WTC11 (cell line): ENCODE measurements around the gene ATF4. TPM values are rescaled to one million over a fixed set of nuclear protein-coding genes. Genes with fewer than 3 reads are reported as not detected.
A peak's percentile ranks its signal among the peaks of the same experiment; 100 is the strongest.

ENCODE experiments used
- CBFB ChIP-seq: sonication (generic); formaldehyde crosslinking; IDR thresholded peaks from 2 replicates; pipeline ENCODE4 v1.8.1; 2022; ENCODE audit warnings: mild to moderate bottlenecking, low read depth, missing genetic modification reagents
- ELF4 ChIP-seq: sonication (generic); formaldehyde crosslinking; IDR thresholded peaks from 2 replicates; pipeline ENCODE4 v1.8.1; 2022; ENCODE audit warnings: low read depth, mild to moderate bottlenecking, moderate library complexity, missing genetic modification reagents
- EMX1 ChIP-seq: fragments of 250-450 bp; sonication (Bioruptor Pico); IDR thresholded peaks from 2 replicates; pipeline ENCODE4 v1.8.0; 2021; ENCODE audit warnings: mild to moderate bottlenecking
- ESRRA ChIP-seq: sonication (generic); formaldehyde crosslinking; IDR thresholded peaks from 2 replicates; pipeline ENCODE4 v1.8.1; 2022; ENCODE audit warnings: mild to moderate bottlenecking, missing genetic modification reagents, borderline replicate concordance
- FOXK1 ChIP-seq: sonication (generic); formaldehyde crosslinking; IDR thresholded peaks from 2 replicates; pipeline ENCODE4 v1.8.0; 2022; ENCODE audit warnings: mild to moderate bottlenecking, moderate library complexity, missing genetic modification reagents
- NFYB ChIP-seq: sonication (generic); formaldehyde crosslinking; conservative IDR thresholded peaks from 2 replicates; pipeline ENCODE4 v1.8.0; 2022; ENCODE audit warnings: low read depth, missing genetic modification reagents
- PRRX2 ChIP-seq: fragments of 250-450 bp; sonication (Bioruptor Pico); IDR thresholded peaks from 2 replicates; pipeline ENCODE4 v1.8.0; 2021; ENCODE audit warnings: mild to moderate bottlenecking
- RELA ChIP-seq: sonication (generic); formaldehyde crosslinking; IDR thresholded peaks from 2 replicates; pipeline ENCODE4 v1.8.1; 2022; ENCODE audit warnings: missing genetic modification reagents, mild to moderate bottlenecking, borderline replicate concordance
- SOX15 ChIP-seq: fragments of 250-450 bp; sonication (Bioruptor Pico); IDR thresholded peaks from 2 replicates; pipeline ENCODE4 v1.9.0; 2021; ENCODE audit warnings: mild to moderate bottlenecking
- ZBTB21 ChIP-seq: sonication (generic); formaldehyde crosslinking; IDR thresholded peaks from 2 replicates; pipeline ENCODE4 v1.8.1; 2023; ENCODE audit warnings: mild to moderate bottlenecking, missing genetic modification reagents, borderline replicate concordance
- ZNF121 ChIP-seq: sonication (generic); formaldehyde crosslinking; IDR thresholded peaks from 2 replicates; pipeline ENCODE4 v1.8.0; 2023; ENCODE audit warnings: missing genetic modification reagents
- ZNF317 ChIP-seq: sonication (generic); formaldehyde crosslinking; IDR thresholded peaks from 2 replicates; pipeline ENCODE4 v1.8.1; 2023; ENCODE audit warnings: low read depth, mild to moderate bottlenecking, moderate library complexity, missing genetic modification reagents, borderline replicate concordance
- ZNF671 ChIP-seq: fragments of 250-450 bp; sonication (Bioruptor Pico); IDR thresholded peaks from 2 replicates; pipeline ENCODE4 v1.8.0; 2021; ENCODE audit warnings: mild to moderate bottlenecking
- total RNA-seq: library from RNA; stranded (reverse); gene quantifications from 3 replicates; pipeline ENCODE4 v1.2.3, GENCODE V29; 2021
- TF ChIP-seq, protein P1 (sequence below): sonication (generic); formaldehyde crosslinking; IDR thresholded peaks from 2 replicates; pipeline ENCODE4 v1.8.1; 2022; ENCODE audit warnings: mild to moderate bottlenecking, moderate library complexity, missing genetic modification reagents
- TF ChIP-seq, protein P2 (sequence below): sonication (generic); formaldehyde crosslinking; IDR thresholded peaks from 2 replicates; pipeline ENCODE4 v1.8.0; 2022; ENCODE audit warnings: mild to moderate bottlenecking, missing genetic modification reagents
- TF ChIP-seq, protein P3 (sequence below): sonication (generic); formaldehyde crosslinking; IDR thresholded peaks from 2 replicates; pipeline ENCODE4 v1.8.0; 2022; ENCODE audit warnings: mild to moderate bottlenecking, missing genetic modification reagents
- TF ChIP-seq, protein P4 (sequence below): sonication (generic); formaldehyde crosslinking; conservative IDR thresholded peaks from 2 replicates; pipeline ENCODE4 v1.8.1; 2022; ENCODE audit warnings: mild to moderate bottlenecking, missing genetic modification reagents
- TF ChIP-seq, protein P5 (sequence below): sonication (generic); formaldehyde crosslinking; IDR thresholded peaks from 2 replicates; pipeline ENCODE4 v1.8.1; 2022; ENCODE audit warnings: low read depth, mild to moderate bottlenecking, moderate library complexity, missing genetic modification reagents, borderline replicate concordance
- TF ChIP-seq, protein P6 (sequence below): fragments of 250-450 bp; sonication (Bioruptor Pico); IDR thresholded peaks from 2 replicates; pipeline ENCODE4 v1.9.0; 2021; ENCODE audit warnings: mild to moderate bottlenecking
- TF ChIP-seq, protein P7 (sequence below): sonication (generic); formaldehyde crosslinking; IDR thresholded peaks from 2 replicates; pipeline ENCODE4 v1.8.1; 2023; ENCODE audit warnings: mild to moderate bottlenecking, missing genetic modification reagents

Gene ATF4
- total RNA-seq, 1 experiment from 2014 or later, result 460 TPM

DNA sequence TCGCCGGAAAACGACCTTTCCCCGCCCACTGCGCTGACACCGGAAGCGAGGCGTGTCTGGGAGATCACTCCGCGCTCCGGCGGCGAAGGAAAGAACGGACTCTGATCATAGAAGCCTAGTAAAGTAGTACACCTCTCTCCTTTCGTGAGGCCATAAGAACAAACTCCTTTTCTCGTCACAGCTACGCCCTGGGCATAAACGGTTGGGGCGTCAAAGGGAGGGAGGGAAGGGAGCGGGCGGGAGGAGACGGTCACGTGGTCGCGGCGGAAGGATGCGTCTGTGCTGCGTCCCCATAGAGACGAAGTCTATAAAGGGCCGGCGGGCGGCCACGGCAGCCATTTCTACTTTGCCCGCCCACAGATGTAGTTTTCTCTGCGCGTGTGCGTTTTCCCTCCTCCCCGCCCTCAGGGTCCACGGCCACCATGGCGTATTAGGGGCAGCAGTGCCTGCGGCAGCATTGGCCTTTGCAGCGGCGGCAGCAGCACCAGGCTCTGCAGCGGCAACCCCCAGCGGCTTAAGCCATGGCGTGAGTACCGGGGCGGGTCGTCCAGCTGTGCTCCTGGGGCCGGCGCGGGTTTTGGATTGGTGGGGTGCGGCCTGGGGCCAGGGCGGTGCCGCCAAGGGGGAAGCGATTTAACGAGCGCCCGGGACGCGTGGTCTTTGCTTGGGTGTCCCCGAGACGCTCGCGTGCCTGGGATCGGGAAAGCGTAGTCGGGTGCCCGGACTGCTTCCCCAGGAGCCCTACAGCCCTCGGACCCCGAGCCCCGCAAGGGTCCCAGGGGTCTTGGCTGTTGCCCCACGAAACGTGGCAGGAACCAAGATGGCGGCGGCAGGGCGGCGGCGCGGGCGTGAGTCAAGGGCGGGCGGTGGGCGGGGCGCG is at the start of gene ATF4 (continued):
- TF ChIP-seq, protein P1, sequence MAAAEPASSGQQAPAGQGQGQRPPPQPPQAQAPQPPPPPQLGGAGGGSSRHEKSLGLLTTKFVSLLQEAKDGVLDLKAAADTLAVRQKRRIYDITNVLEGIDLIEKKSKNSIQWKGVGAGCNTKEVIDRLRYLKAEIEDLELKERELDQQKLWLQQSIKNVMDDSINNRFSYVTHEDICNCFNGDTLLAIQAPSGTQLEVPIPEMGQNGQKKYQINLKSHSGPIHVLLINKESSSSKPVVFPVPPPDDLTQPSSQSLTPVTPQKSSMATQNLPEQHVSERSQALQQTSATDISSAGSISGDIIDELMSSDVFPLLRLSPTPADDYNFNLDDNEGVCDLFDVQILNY (CRISPR knock-in tag), result peak; percentile 55
- TF ChIP-seq, protein P2, sequence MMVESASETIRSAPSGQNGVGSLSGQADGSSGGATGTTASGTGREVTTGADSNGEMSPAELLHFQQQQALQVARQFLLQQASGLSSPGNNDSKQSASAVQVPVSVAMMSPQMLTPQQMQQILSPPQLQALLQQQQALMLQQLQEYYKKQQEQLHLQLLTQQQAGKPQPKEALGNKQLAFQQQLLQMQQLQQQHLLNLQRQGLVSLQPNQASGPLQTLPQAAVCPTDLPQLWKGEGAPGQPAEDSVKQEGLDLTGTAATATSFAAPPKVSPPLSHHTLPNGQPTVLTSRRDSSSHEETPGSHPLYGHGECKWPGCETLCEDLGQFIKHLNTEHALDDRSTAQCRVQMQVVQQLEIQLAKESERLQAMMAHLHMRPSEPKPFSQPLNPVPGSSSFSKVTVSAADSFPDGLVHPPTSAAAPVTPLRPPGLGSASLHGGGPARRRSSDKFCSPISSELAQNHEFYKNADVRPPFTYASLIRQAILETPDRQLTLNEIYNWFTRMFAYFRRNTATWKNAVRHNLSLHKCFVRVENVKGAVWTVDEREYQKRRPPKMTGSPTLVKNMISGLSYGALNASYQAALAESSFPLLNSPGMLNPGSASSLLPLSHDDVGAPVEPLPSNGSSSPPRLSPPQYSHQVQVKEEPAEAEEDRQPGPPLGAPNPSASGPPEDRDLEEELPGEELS (CRISPR knock-in tag), result peak; percentile 47; the same call in 1 of the 2 replicates
- TF ChIP-seq ZNF671 (CRISPR knock-in tag), result peak; percentile 62; the same call in 1 of the 2 replicates
- TF ChIP-seq ELF4 (CRISPR knock-in tag), result 0 out of 2 replicates have a peak, but pooled peaks have one; percentile 44
- no peak for TF ChIP-seq ZBTB21 (CRISPR knock-in tag)
- no peak for TF ChIP-seq SOX15 (CRISPR knock-in tag)
- no peak; the same call in 1 of the 2 replicates for TF ChIP-seq RELA (CRISPR knock-in tag)
- peak; percentile 43; the same call in 1 of the 2 replicates for TF ChIP-seq PRRX2 (CRISPR knock-in tag)
- TF ChIP-seq ZNF121, result no peak
- no peak for TF ChIP-seq NFYB (CRISPR knock-in tag)
- TF ChIP-seq EMX1 (CRISPR knock-in tag), result peak; percentile 74; the same call in 1 of the 2 replicates
- TF ChIP-seq, protein P3, sequence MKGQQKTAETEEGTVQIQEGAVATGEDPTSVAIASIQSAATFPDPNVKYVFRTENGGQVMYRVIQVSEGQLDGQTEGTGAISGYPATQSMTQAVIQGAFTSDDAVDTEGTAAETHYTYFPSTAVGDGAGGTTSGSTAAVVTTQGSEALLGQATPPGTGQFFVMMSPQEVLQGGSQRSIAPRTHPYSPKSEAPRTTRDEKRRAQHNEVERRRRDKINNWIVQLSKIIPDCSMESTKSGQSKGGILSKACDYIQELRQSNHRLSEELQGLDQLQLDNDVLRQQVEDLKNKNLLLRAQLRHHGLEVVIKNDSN (CRISPR knock-in tag), result peak; percentile 99
- TF ChIP-seq, protein P4, sequence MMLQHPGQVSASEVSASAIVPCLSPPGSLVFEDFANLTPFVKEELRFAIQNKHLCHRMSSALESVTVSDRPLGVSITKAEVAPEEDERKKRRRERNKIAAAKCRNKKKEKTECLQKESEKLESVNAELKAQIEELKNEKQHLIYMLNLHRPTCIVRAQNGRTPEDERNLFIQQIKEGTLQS (CRISPR knock-in tag), result no peak
- no peak for TF ChIP-seq CBFB (CRISPR knock-in tag)
- TF ChIP-seq, protein P5, sequence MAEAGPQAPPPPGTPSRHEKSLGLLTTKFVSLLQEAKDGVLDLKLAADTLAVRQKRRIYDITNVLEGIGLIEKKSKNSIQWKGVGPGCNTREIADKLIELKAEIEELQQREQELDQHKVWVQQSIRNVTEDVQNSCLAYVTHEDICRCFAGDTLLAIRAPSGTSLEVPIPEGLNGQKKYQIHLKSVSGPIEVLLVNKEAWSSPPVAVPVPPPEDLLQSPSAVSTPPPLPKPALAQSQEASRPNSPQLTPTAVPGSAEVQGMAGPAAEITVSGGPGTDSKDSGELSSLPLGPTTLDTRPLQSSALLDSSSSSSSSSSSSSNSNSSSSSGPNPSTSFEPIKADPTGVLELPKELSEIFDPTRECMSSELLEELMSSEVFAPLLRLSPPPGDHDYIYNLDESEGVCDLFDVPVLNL, result peak; percentile 49; the same call in 1 of the 2 replicates
- peak; percentile 84 for TF ChIP-seq FOXK1 (CRISPR knock-in tag)
- peak; percentile 76; the same call in 1 of the 2 replicates for TF ChIP-seq ESRRA
- TF ChIP-seq, protein P6, sequence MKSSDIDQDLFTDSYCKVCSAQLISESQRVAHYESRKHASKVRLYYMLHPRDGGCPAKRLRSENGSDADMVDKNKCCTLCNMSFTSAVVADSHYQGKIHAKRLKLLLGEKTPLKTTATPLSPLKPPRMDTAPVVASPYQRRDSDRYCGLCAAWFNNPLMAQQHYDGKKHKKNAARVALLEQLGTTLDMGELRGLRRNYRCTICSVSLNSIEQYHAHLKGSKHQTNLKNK (CRISPR knock-in tag), result peak; percentile 80
- TF ChIP-seq, protein P7, sequence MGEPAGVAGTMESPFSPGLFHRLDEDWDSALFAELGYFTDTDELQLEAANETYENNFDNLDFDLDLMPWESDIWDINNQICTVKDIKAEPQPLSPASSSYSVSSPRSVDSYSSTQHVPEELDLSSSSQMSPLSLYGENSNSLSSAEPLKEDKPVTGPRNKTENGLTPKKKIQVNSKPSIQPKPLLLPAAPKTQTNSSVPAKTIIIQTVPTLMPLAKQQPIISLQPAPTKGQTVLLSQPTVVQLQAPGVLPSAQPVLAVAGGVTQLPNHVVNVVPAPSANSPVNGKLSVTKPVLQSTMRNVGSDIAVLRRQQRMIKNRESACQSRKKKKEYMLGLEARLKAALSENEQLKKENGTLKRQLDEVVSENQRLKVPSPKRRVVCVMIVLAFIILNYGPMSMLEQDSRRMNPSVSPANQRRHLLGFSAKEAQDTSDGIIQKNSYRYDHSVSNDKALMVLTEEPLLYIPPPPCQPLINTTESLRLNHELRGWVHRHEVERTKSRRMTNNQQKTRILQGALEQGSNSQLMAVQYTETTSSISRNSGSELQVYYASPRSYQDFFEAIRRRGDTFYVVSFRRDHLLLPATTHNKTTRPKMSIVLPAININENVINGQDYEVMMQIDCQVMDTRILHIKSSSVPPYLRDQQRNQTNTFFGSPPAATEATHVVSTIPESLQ (CRISPR knock-in tag), result no peak
- TF ChIP-seq ZNF317 (CRISPR knock-in tag), result peak; percentile 11; the same call in 1 of the 2 replicates
- TF ChIP-seq, all 79 proteins: peak for 52
